HCT116 (cell line): ENCODE results near the gene NUDC.

Experiments
- EGR1 ChIP-seq: IDR thresholded peaks from 2 replicates; pipeline ENCODE4 v1.6.1; 2012; ENCODE audit warnings: low read depth
- ELF1 ChIP-seq: IDR thresholded peaks from 2 replicates; pipeline ENCODE4 v1.6.1; 2012; ENCODE audit warnings: low read depth, borderline replicate concordance
- EZH2 ChIP-seq: fragments of 200-600 bp; sonication (generic); IDR thresholded peaks from 2 replicates; pipeline ENCODE4 v1.6.1; 2017; ENCODE audit warnings: antibody characterized with exemption, mixed run types
- FOSL1 ChIP-seq: IDR thresholded peaks from 2 replicates; pipeline ENCODE4 v1.6.1; 2012; ENCODE audit warnings: low read depth
- POLR2A ChIP-seq: IDR thresholded peaks from 2 replicates; pipeline ENCODE4 v1.7.0; 2011; ENCODE audit warnings: borderline replicate concordance; ENCODE audit not compliant: insufficient read depth, insufficient read length; ENCODE audit errors: extremely low read depth
- POLR2AphosphoS5 ChIP-seq: IDR thresholded peaks from 2 replicates; pipeline ENCODE4 v1.6.1; 2011; ENCODE audit warnings: mild to moderate bottlenecking, low read depth, low read length, moderate library complexity
- RAD21 ChIP-seq: IDR thresholded peaks from 2 replicates; pipeline ENCODE4 v1.6.1; 2012; ENCODE audit warnings: low read depth, mild to moderate bottlenecking
- SP1 ChIP-seq: IDR thresholded peaks from 2 replicates; pipeline ENCODE4 v1.6.1; 2012; ENCODE audit warnings: low read depth
- SRF ChIP-seq: IDR thresholded peaks from 2 replicates; pipeline ENCODE4 v1.6.1; 2012; ENCODE audit warnings: low read depth
- TCF7L2 ChIP-seq: IDR thresholded peaks from 2 replicates; pipeline ENCODE4 v1.7.0; 2011; ENCODE audit warnings: borderline replicate concordance, inconsistent platforms; ENCODE audit not compliant: insufficient read depth, insufficient read length; ENCODE audit errors: extremely low read depth
- YY1 ChIP-seq: IDR thresholded peaks from 2 replicates; pipeline ENCODE4 v1.6.1; 2011; ENCODE audit warnings: low read length, low read depth, moderate library complexity, mild to moderate bottlenecking; ENCODE audit not compliant: insufficient replicate concordance; ENCODE audit errors: extremely low read depth
- TF ChIP-seq, protein P1 (sequence below), 3 experiments: fragments of 200-600 bp in 1 of 3; sonication (generic) in 1 of 3; IDR thresholded peaks in 2 of 3; conservative IDR thresholded peaks in 1 of 3; 2 replicates each; pipeline ENCODE4 v1.5.1; 2012 to 2017; ENCODE audit warnings: low read depth in 2 of 3, low read length in 2 of 3, antibody characterized with exemption in 1 of 3, borderline replicate concordance in 1 of 3, control low read depth in 1 of 3, mild to moderate bottlenecking in 1 of 3, mixed read lengths in 1 of 3, mixed run types in 1 of 3, moderate library complexity in 1 of 3; ENCODE audit not compliant: insufficient read depth in 1 of 3
- TF ChIP-seq, protein P2 (sequence below): IDR thresholded peaks from 2 replicates; pipeline ENCODE4 v1.6.1; 2012; ENCODE audit warnings: low read depth

DNA sequence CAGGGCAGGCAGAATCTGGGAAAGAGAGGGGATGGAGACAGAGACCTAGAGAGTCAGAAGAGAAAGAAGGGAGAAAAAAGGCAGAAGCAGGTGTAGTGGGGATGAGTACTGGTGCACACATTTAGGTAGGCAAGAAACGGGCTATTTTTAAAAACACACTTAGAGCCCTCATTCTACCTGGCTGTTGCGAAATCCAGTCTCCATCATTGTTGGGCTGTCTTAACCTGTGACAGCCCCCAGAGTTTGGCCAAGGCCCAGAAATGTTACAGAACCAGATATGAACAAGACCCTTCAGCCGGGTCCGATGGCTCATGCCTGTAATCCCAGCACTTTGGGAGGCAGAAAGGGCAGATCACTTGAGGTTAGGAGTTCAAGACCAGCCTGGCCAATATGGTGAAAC, 51.3 kb downstream of the NUDC start:
- TF ChIP-seq SRF (no peak), EGR1 (no peak), POLR2AphosphoS5 (no peak), POLR2A (no peak), TCF7L2 (no peak), EZH2 (no peak), YY1 (no peak), SP1 (no peak), FOSL1 (no peak), ELF1 (no peak), RAD21 (no peak)
- TF ChIP-seq, protein P1, sequence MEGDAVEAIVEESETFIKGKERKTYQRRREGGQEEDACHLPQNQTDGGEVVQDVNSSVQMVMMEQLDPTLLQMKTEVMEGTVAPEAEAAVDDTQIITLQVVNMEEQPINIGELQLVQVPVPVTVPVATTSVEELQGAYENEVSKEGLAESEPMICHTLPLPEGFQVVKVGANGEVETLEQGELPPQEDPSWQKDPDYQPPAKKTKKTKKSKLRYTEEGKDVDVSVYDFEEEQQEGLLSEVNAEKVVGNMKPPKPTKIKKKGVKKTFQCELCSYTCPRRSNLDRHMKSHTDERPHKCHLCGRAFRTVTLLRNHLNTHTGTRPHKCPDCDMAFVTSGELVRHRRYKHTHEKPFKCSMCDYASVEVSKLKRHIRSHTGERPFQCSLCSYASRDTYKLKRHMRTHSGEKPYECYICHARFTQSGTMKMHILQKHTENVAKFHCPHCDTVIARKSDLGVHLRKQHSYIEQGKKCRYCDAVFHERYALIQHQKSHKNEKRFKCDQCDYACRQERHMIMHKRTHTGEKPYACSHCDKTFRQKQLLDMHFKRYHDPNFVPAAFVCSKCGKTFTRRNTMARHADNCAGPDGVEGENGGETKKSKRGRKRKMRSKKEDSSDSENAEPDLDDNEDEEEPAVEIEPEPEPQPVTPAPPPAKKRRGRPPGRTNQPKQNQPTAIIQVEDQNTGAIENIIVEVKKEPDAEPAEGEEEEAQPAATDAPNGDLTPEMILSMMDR (IDR thresholded peaks at IDR 0.05 in 2 of 3, conservative IDR thresholded peaks at IDR 0.05 in 1 of 3; ENCODE audit: borderline replicate concordance in 1 of 3, insufficient read depth in 1 of 3, low read depth in 2 of 3, low read length in 2 of 3) = no peak
- TF ChIP-seq, protein P2, sequence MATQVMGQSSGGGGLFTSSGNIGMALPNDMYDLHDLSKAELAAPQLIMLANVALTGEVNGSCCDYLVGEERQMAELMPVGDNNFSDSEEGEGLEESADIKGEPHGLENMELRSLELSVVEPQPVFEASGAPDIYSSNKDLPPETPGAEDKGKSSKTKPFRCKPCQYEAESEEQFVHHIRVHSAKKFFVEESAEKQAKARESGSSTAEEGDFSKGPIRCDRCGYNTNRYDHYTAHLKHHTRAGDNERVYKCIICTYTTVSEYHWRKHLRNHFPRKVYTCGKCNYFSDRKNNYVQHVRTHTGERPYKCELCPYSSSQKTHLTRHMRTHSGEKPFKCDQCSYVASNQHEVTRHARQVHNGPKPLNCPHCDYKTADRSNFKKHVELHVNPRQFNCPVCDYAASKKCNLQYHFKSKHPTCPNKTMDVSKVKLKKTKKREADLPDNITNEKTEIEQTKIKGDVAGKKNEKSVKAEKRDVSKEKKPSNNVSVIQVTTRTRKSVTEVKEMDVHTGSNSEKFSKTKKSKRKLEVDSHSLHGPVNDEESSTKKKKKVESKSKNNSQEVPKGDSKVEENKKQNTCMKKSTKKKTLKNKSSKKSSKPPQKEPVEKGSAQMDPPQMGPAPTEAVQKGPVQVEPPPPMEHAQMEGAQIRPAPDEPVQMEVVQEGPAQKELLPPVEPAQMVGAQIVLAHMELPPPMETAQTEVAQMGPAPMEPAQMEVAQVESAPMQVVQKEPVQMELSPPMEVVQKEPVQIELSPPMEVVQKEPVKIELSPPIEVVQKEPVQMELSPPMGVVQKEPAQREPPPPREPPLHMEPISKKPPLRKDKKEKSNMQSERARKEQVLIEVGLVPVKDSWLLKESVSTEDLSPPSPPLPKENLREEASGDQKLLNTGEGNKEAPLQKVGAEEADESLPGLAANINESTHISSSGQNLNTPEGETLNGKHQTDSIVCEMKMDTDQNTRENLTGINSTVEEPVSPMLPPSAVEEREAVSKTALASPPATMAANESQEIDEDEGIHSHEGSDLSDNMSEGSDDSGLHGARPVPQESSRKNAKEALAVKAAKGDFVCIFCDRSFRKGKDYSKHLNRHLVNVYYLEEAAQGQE = no peak
